A549 treated with Mapracorat at 1 μM for 4 hours (cell line): ENCODE results near the gene DDX50. TPM values are rescaled to one million over a fixed set of nuclear protein-coding genes. Genes with fewer than 3 reads are reported as not detected.

Source experiments
- total RNA-seq: library from RNA; stranded (reverse); fragments of 200-300 nt; extraction: Qiagen RNA extraction; gene quantifications from 5 replicates; pipeline ENCODE4 v1.2.3, GENCODE V29; 2022

DDX50 gene
- 30.5 to 38.0 TPM (median 36.0 TPM) in 5 replicates for total RNA-seq

GRCh38 chr10:68901105-68901927, at the start of gene DDX50:
Gene DDX50 (plus strand): TSS chr10:68901315. CDS start chr10:68901385, 70 bp downstream.

DNA sequence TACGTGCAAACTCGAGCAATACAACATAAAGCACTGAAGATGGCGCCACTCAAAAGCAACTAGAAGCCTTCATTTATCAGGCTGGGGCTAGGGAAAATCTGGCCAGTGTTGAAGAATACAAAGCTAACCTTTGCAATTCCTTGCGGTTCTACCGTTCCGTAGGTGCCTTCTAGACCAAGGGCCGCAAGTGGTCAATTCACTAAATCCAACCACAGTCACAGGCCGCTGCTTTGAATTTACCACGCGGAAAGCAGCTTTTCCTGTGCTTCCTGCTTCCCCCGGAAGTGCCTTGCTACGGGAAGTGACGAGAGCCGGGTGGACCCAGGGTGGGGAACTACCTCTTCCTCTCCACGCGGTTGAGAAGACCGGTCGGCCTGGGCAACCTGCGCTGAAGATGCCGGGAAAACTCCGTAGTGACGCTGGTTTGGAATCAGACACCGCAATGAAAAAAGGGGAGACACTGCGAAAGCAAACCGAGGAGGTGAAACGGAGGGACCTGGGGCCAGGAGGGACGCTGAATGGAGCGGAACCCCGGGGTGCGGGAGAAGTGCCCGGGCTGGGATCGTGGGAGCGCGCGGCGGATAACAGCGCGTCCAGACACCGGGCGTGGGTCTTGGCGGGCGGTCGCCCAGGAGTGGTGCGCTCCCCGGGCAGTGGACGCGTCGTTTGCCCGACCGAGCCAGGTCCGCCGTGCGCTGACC, 54.9 kb downstream of the DDX50 start, which contains the start of gene DDX21:
Gene DDX21 (plus strand): TSS at position 339 of the 701 bp plus-strand sequence. CDS start 56 bp downstream, at position 395.

GRCh38 chr10:68988530-68989316, 87.6 kb downstream of the DDX50 start, which contains the start of gene KIFBP:
Gene KIFBP (plus strand): TSS chr10:68988803. CDS start chr10:68988833, 30 bp downstream.

Other genes with a start within 250 kb of the DDX50 start
- 55.4 to 64.1 TPM (median 60.4 TPM) in 5 replicates for gene CCAR1, start 180.1 kb upstream of the DDX50 start, total RNA-seq
- gene STOX1, start 73.8 kb upstream of the DDX50 start, total RNA-seq = 0.33 to 0.86 TPM (median 0.60 TPM) in 5 replicates
- gene DDX21, start 54.9 kb downstream of the DDX50 start, total RNA-seq = 116 to 145 TPM (median 129 TPM) in 5 replicates
- 38.4 to 45.4 TPM (median 44.7 TPM) in 5 replicates for gene KIFBP, start 87.5 kb downstream of the DDX50 start, total RNA-seq
- gene SRGN, start 186.8 kb downstream of the DDX50 start, total RNA-seq = 75.6 to 114 TPM (median 79.1 TPM) in 5 replicates
- gene VPS26A, start 222.9 kb downstream of the DDX50 start, total RNA-seq = 47.7 to 66.3 TPM (median 51.3 TPM) in 5 replicates